IMR-90 (cell line): ENCODE results near the gene FMNL3. TPM values are rescaled to one million over a fixed set of nuclear protein-coding genes. Genes with fewer than 3 reads are reported as not detected.
"Not testable (repeated sequence)": the region's sequence is repeated elsewhere in the genome, so short reads cannot be mapped to it uniquely, and the experiment has no call there.

Source experiments
- ATAC-seq: fragments of 200-7000 bp; cut with Tn5 transposase; 2 replicates; pipeline ENCODE4 v1.9.1; 2020; ENCODE audit warnings: low read depth, mild to moderate bottlenecking, moderate library complexity
- BruUV-seq: library from RNA; stranded (reverse); fragments of 400-500 nt; replicated peaks from 2 replicates; lab custom pipeline; 2021; lab: Mats Ljungman, UMichigan
- CTCF ChIA-PET: fragments of 300-600 bp; formaldehyde crosslinking; extraction: SDS; loops from one replicate; lab custom pipeline; 2021; ENCODE audit warnings: antibody characterized with exemption; lab: Yijun Ruan, JAX
- POLR2A ChIA-PET: fragments of 300-600 bp; sonication (Branson Sonifier 250); formaldehyde crosslinking; loops from one replicate; lab custom pipeline; 2022; ENCODE audit warnings: antibody characterized with exemption; ENCODE audit not compliant: unreplicated experiment; lab: Charles Lee
- DNase-seq: peaks from one replicate; pipeline ENCODE4 v3.0.0; 2013
- H2AFZ ChIP-seq: replicated peaks from 2 replicates; pipeline ENCODE3; 2013; ENCODE audit warnings: low read length, mild to moderate bottlenecking; ENCODE audit not compliant: poor library complexity
- H2AK5ac ChIP-seq: 2 replicates; pipeline ENCODE4 v1.6.1; 2013; ENCODE audit warnings: low read depth, low read length, inconsistent platforms
- H2AK9ac ChIP-seq: replicated peaks from 2 replicates; pipeline ENCODE3; 2013; ENCODE audit warnings: mild to moderate bottlenecking, low read depth, low read length, moderate library complexity; ENCODE audit not compliant: poor library complexity
- H2BK120ac ChIP-seq: 2 replicates; pipeline ENCODE4 v1.6.1; 2013; ENCODE audit warnings: low read depth, low read length, inconsistent platforms
- H2BK15ac ChIP-seq: 3 replicates; pipeline ENCODE4 v1.6.1; 2013; ENCODE audit warnings: low read depth, low read length, inconsistent platforms
- H2BK20ac ChIP-seq: 2 replicates; pipeline ENCODE4 v1.6.1; 2013; ENCODE audit warnings: low read depth, mild to moderate bottlenecking, inconsistent platforms, low read length, moderate library complexity
- H2BK5ac ChIP-seq: 2 replicates; pipeline ENCODE4 v1.6.1; 2013; ENCODE audit warnings: mild to moderate bottlenecking, low read depth, low read length, inconsistent platforms; ENCODE audit not compliant: poor library complexity, severe bottlenecking
- H3K14ac ChIP-seq: replicated peaks from 2 replicates; pipeline ENCODE4 v1.6.1; 2013; ENCODE audit warnings: low read depth, low read length, inconsistent platforms
- H3K18ac ChIP-seq: 2 replicates; pipeline ENCODE4 v1.6.1; 2013; ENCODE audit warnings: low read depth, low read length, control low read depth
- H3K23ac ChIP-seq: 2 replicates; pipeline ENCODE4 v1.6.1; 2013; ENCODE audit warnings: low read depth, low read length, inconsistent platforms
- H3K27ac ChIP-seq: 2 replicates; pipeline ENCODE4 v1.5.1; 2013; ENCODE audit warnings: mild to moderate bottlenecking, control low read depth, low read length; ENCODE audit not compliant: insufficient read depth
- H3K27me3 ChIP-seq: 2 replicates; pipeline ENCODE4 v1.6.1; 2013; ENCODE audit warnings: low read length; ENCODE audit not compliant: control insufficient read depth, insufficient read depth
- H3K36me3 ChIP-seq: 2 replicates; pipeline ENCODE4 v1.6.1; 2013; ENCODE audit warnings: low read length, mixed read lengths; ENCODE audit not compliant: control insufficient read depth, insufficient read depth
- H3K4ac ChIP-seq: 2 replicates; pipeline ENCODE4 v1.6.1; 2013; ENCODE audit warnings: low read depth, low read length, inconsistent platforms
- H3K4me1 ChIP-seq: 2 replicates; pipeline ENCODE4 v1.6.1; 2013; ENCODE audit warnings: low read length, mixed read lengths; ENCODE audit not compliant: control insufficient read depth, insufficient read depth
- H3K4me2 ChIP-seq: 2 replicates; pipeline ENCODE4 v1.6.1; 2013; ENCODE audit warnings: low read depth, mild to moderate bottlenecking, control low read depth, low read length, moderate library complexity
- H3K4me3 ChIP-seq: 2 replicates; pipeline ENCODE4 v1.5.1; 2013; ENCODE audit warnings: low read depth, mild to moderate bottlenecking, control low read depth, low read length, moderate library complexity; ENCODE audit not compliant: insufficient read depth
- H3K56ac ChIP-seq: 2 replicates; pipeline ENCODE4 v1.6.1; 2013; ENCODE audit warnings: low read length, inconsistent platforms; ENCODE audit not compliant: insufficient read depth; ENCODE audit errors: extremely low read depth
- H3K79me1 ChIP-seq, 2 experiments: 2 replicates each; pipeline ENCODE4 v1.6.1; 2013; ENCODE audit warnings: low read length in 2 of 2, inconsistent platforms in 1 of 2, low read depth in 1 of 2
- H3K9ac ChIP-seq: 2 replicates; pipeline ENCODE4 v1.6.1; 2013; ENCODE audit warnings: low read depth, low read length, control low read depth
- H3K9me1 ChIP-seq: 2 replicates; pipeline ENCODE4 v1.6.1; 2013; ENCODE audit warnings: low read length, inconsistent platforms; ENCODE audit not compliant: insufficient read depth
- H3K9me3 ChIP-seq: 2 replicates; pipeline ENCODE4 v1.6.1; 2013; ENCODE audit warnings: low read length; ENCODE audit not compliant: control insufficient read depth, insufficient read depth
- H4K20me1 ChIP-seq: 2 replicates; pipeline ENCODE4 v1.6.1; 2013; ENCODE audit warnings: low read length, inconsistent platforms; ENCODE audit not compliant: insufficient read depth
- H4K5ac ChIP-seq: 2 replicates; pipeline ENCODE4 v1.6.1; 2013; ENCODE audit warnings: mild to moderate bottlenecking, low read depth, low read length, control low read depth
- H4K8ac ChIP-seq, 2 experiments: 2 replicates each; pipeline ENCODE4 v1.6.1; 2013; ENCODE audit warnings: low read depth in 2 of 2, low read length in 2 of 2, control low read depth in 1 of 2, inconsistent platforms in 1 of 2
- H4K91ac ChIP-seq: 2 replicates; pipeline ENCODE4 v1.6.1; 2013; ENCODE audit warnings: low read depth, low read length, inconsistent platforms; ENCODE audit not compliant: insufficient read depth
- WGBS, 2 experiments: methylation state at CpG; one replicate each; pipeline versions ENCODE4 v1.1.5 to v1.1.7; 2013; ENCODE audit warnings: missing lambda C conversion rate in 2 of 2; ENCODE audit not compliant: insufficient read length in 1 of 2; ENCODE audit errors: extremely low coverage in 2 of 2; 5-methylcytosine and 5-hydroxymethylcytosine counted together
- dilution Hi-C: fragments of 300-500 bp; cut with HindIII; formaldehyde crosslinking; loops from one replicate; pipeline ENCODE4 v1.14.3; 2018; ENCODE audit warnings: low sequenced_read_pairs; ENCODE audit not compliant: unreplicated experiment
- in situ Hi-C: fragments of 300-500 bp; cut with MboI; formaldehyde crosslinking; loops from 3 replicates; pipeline ENCODE4 v1.14.3; 2019; ENCODE audit warnings: low sequenced_read_pairs, inconsistent platforms, mixed read lengths
- intact Hi-C: fragments of 100-400 bp; cut with micrococcal nuclease; formaldehyde crosslinking; loops from 2 replicates; pipeline ENCODE4 v1.10.0; 2022
- polyA plus RNA-seq, 3 experiments: library from polyadenylated mRNA; depleted of rRNA; stranded (reverse); fragments of >200 nt; gene quantifications; 2 replicates each; pipeline ENCODE4 v1.2.3, GENCODE V29; 2012; ENCODE audit warnings: low replicate concordance in 1 of 3
- total RNA-seq: library from RNA; depleted of rRNA; stranded (reverse); fragments of >200 nt; gene quantifications from 2 replicates; pipeline ENCODE4 v1.2.3, GENCODE V29; 2012

The FMNL3 gene
- total and polyA plus RNA-seq, 2 of the 4 experiments (the other 2 are of a cell fraction) = 16.3 to 36.4 TPM

DNA sequence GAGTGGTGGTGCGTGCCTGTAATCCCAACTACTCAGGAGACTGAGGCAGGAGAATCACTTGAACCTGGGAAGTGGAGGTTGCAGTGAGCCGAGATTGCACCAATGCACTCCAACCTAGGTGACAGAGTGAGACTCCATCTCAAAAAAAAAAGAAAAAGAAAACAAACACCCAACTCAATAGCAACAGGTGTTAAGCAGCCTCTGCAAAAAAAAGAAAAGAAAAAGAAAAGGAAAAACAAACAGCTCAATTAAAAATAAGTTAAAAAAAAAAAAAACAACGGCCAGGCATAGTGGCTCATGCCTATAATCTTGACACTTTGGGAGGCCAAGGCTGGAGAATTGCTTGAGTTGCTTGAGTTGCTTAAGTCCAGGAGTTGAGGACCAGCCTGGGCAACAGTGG lies 10.6 kb upstream of the FMNL3 start:
- H3K27me3 ChIP-seq = peaks cover 17% of the 10 kb centered on the region
- DNase-seq, H3K27ac ChIP-seq, H3K79me1 ChIP-seq, H2AK9ac ChIP-seq, ATAC-seq, H4K91ac ChIP-seq, H2BK20ac ChIP-seq, H2AFZ ChIP-seq, CTCF ChIA-PET, H2AK5ac ChIP-seq, H4K5ac ChIP-seq, H2BK120ac ChIP-seq, H3K23ac ChIP-seq, in situ Hi-C loops, H3K9me1 ChIP-seq, H3K14ac ChIP-seq, H3K18ac ChIP-seq, H3K4ac ChIP-seq, H4K20me1 ChIP-seq, BruUV-seq, H3K4me1 ChIP-seq, H2BK5ac ChIP-seq, dilution Hi-C loops, H2BK15ac ChIP-seq, H3K36me3 ChIP-seq, H3K4me2 ChIP-seq, H3K9ac ChIP-seq, H3K4me3 ChIP-seq, intact Hi-C loops, H3K9me3 ChIP-seq, H3K56ac ChIP-seq, H4K8ac ChIP-seq: not testable (repeated sequence)
- WGBS, 2 experiments = no CpG with 5 or more reads among the region's 3 CpGs
- POLR2A ChIA-PET = interaction anchor here (1.0 kb wide), 1 partner anchor 23 kb away, joined by 7 read pairs; the partner anchor contains the start of gene TMBIM6
